Fibroblast of the aortic adventitia (primary cell): Measurements from ENCODE around the gene WDR45. TPM values are rescaled to one million over a fixed set of nuclear protein-coding genes. Genes with fewer than 3 reads are reported as not detected.

Source experiments
- DNase-seq: peaks from one replicate; pipeline ENCODE4 v3.0.0-alpha.2; 2010; ENCODE audit warnings: low read depth
- H3K4me3 ChIP-seq: 2 replicates; pipeline ENCODE4 v1.5.1; 2011; ENCODE audit warnings: low read depth, mild to moderate bottlenecking, control low read depth, low read length, moderate library complexity
- total RNA-seq: library from RNA; depleted of rRNA; stranded (reverse); fragments of >200 nt; gene quantifications from 2 replicates; pipeline ENCODE4 v1.2.3, GENCODE V29; 2012; ENCODE audit warnings: low replicate concordance
- TF ChIP-seq, protein P1 (sequence below): IDR thresholded peaks from 2 replicates; pipeline ENCODE4 v1.5.1; 2011; ENCODE audit warnings: mild to moderate bottlenecking, low read length, control low read depth, inconsistent platforms; ENCODE audit not compliant: insufficient read depth

WDR45 gene
- total RNA-seq, 1 donor: 73.9 TPM

DNA sequence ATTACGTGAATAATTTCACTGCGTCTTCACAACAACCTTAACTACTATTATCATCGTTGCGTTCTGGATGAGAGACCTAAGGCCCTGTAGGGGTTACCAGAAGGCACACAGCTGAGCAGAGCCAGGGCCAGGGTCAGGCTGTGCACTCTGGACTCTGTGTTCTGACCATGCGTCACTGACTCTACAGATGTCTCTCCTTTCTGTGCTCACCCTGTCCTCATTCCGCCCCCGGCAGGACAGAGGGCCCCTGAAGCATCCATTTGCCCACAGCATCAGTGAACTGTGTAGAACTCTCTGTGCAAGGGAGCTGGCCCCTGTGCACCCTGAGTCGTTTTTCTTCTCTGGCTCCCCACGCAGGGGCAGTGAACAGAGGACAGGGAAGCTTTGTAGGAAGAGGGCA, 22.5 kb upstream of the WDR45 start:
- no peak for DNase-seq
- no peak overlapping the region for H3K4me3 ChIP-seq
- TF ChIP-seq, protein P1, sequence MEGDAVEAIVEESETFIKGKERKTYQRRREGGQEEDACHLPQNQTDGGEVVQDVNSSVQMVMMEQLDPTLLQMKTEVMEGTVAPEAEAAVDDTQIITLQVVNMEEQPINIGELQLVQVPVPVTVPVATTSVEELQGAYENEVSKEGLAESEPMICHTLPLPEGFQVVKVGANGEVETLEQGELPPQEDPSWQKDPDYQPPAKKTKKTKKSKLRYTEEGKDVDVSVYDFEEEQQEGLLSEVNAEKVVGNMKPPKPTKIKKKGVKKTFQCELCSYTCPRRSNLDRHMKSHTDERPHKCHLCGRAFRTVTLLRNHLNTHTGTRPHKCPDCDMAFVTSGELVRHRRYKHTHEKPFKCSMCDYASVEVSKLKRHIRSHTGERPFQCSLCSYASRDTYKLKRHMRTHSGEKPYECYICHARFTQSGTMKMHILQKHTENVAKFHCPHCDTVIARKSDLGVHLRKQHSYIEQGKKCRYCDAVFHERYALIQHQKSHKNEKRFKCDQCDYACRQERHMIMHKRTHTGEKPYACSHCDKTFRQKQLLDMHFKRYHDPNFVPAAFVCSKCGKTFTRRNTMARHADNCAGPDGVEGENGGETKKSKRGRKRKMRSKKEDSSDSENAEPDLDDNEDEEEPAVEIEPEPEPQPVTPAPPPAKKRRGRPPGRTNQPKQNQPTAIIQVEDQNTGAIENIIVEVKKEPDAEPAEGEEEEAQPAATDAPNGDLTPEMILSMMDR: no peak

- no peak for DNase-seq
- H3K4me3 ChIP-seq: peak overlapping the region; percentile 62
- TF ChIP-seq, protein P1: no peak
Observed at GRCh38 chrX:49101629-49101984, 21.9 kb upstream of the WDR45 start.

GRCh38 chrX:49100704-49101628, 21.3 kb upstream of the WDR45 start:
- TF ChIP-seq, protein P1: no peak
- H3K4me3 ChIP-seq: peak overlapping the region; percentile 83
- peak; percentile 89 for DNase-seq

DNA sequence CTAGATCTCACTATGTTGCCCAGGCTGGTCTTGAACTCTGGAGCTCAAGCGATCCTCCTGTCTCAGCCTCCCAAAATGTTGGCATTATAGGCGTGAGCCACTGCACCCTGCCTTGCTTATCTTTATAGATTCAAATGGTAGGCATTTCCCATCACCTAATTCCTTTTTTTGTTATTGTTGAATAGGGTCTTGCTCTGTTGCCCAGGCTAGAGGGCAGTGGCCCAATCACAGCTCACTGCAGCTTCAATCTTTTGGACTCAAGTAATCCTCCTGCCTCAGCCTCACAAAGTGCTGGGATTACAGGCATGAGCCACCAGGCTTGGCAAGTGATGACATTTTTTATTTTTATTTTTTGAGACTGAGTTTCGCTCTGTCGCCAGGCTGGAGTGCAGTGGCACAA, 16.7 kb upstream of the WDR45 start:
- no peak overlapping the region for H3K4me3 ChIP-seq
- TF ChIP-seq, protein P1: no peak
- DNase-seq: no peak

DNA sequence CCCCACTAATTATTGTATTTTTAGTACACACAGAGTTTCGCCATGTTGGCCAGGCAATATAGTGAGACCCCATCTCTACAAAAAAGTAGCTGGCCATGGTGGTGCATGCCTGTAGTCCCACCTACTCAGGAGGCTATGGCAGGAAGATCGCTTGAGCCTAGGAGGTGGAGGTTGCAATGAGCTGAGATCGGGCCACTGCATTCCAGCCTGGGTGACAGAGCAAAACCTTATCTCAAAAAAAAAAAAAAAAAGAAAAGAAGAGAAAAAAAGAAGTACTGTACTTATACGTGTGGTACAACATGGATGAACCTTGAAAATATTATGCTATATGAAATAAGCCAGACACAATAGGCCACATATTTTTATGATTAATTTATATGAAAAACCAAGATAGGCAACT, 9.9 kb upstream of the WDR45 start:
- no peak for DNase-seq
- no peak overlapping the region for H3K4me3 ChIP-seq
- TF ChIP-seq, protein P1: no peak

DNA sequence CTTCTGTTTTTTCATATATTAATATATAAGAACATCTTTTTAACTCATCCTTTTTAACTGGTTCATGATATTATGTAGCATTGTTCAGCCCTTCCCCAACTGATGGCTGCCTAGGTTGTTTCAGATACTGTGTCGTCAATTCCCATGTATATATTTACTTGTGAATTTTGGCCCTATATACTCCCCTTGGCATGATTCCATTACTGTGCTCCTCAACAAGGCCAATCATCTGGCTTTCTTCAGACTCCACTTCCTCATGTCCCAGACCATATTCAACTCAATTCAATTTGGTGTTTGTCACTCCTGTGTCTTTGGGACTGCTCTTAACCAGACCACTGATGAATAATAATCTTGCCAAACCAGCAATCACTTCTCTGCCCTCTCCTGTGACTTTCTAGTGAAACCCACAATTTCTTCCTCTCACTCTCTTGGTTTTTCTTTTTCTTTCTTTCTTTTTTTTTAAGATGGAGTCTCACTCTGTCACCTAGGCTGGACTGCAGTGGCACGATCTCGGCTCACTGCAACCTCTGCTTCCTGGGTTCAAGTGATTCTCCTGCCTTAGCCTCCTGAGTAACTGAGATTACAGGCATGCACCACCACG, 2.7 kb upstream of the WDR45 start:
- TF ChIP-seq, protein P1: no peak
- DNase-seq: no peak

GRCh38 chrX:49077941-49078340, 1.7 kb downstream of the WDR45 start:
- no peak for DNase-seq
- TF ChIP-seq, protein P1: no peak
- no peak overlapping the region for H3K4me3 ChIP-seq

More for the DNA sequence above, 2.7 kb upstream of the WDR45 start:
- H3K4me3 ChIP-seq: no peak overlapping the region
